RWPE2 (cell line): ENCODE results near the gene RBMS3.

Experiments used
- ATAC-seq: fragments of 200-7000 bp; cut with Tn5 transposase; 3 replicates; pipeline ENCODE4 v1.9.1; 2021; ENCODE audit warnings: low read depth
- DNase-seq: peaks from one replicate; pipeline ENCODE4 v3.0.0-alpha.2; 2020; ENCODE audit warnings: low spot score
- H3K27ac ChIP-seq: fragments of 450-650 bp; 2 replicates; pipeline ENCODE4 v1.5.1; 2017; ENCODE audit warnings: mild to moderate bottlenecking; ENCODE audit not compliant: poor library complexity, severe bottlenecking
- H3K27me3 ChIP-seq: fragments of 250-450 bp; sonication (Bioruptor Pico); 2 replicates; pipeline ENCODE4 v1.5.1; 2021; ENCODE audit warnings: mild to moderate bottlenecking, moderate library complexity; ENCODE audit not compliant: insufficient read depth, poor library complexity, severe bottlenecking
- H3K36me3 ChIP-seq: fragments of 250-450 bp; sonication (Bioruptor Pico); 2 replicates; pipeline ENCODE4 v1.5.1; 2020; ENCODE audit warnings: low read depth, mild to moderate bottlenecking, moderate library complexity
- H3K4me1 ChIP-seq: fragments of 250-450 bp; sonication (Bioruptor Pico); 2 replicates; pipeline ENCODE4 v1.5.1; 2021; ENCODE audit warnings: mild to moderate bottlenecking, moderate library complexity; ENCODE audit not compliant: insufficient read depth, poor library complexity, severe bottlenecking
- H3K4me3 ChIP-seq: fragments of 250-450 bp; sonication (Bioruptor Pico); 2 replicates; pipeline ENCODE4 v1.5.1; 2021; ENCODE audit warnings: mild to moderate bottlenecking, moderate library complexity; ENCODE audit not compliant: severe bottlenecking
- H3K9me3 ChIP-seq: fragments of 250-450 bp; sonication (Bioruptor Pico); 2 replicates; pipeline ENCODE4 v1.5.1; 2021; ENCODE audit warnings: mild to moderate bottlenecking, moderate library complexity; ENCODE audit not compliant: severe bottlenecking
- TF ChIP-seq, protein P1 (sequence below): fragments of 450-650 bp; IDR thresholded peaks from one replicate; pipeline ENCODE4 v1.5.1; 2017; ENCODE audit warnings: mild to moderate bottlenecking, moderate library complexity; ENCODE audit not compliant: poor library complexity, severe bottlenecking

Gene RBMS3

DNA sequence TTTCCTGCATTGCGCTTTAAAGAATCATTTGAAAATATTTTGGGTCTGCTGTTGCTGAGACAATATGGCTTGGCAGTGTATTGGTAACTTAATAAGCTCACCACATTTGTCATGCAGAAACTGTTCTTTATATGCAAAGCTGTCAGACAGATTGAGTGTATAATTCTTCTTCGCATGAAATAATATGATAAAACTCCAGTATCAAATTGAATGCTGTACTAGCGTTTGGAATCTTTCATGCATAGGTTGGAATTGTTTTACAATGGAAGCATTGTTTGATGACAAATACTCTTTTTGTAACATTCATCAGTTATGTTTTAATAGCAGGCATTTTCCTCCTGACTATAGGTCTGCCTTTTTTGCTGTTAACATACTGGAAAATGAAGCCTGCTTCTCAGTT, 53.8 kb downstream of the RBMS3 start:
- DNase-seq, result no peak
- peak overlapping the region; percentile 89 for H3K27ac ChIP-seq
- ATAC-seq, result no peak
- H3K4me3 ChIP-seq, result no peak overlapping the region
- H3K27me3 ChIP-seq, result no peaks in the 10 kb centered on the region
- H3K4me1 ChIP-seq, result peaks cover 54% of the 10 kb centered on the region
- H3K9me3 ChIP-seq, result no peaks in the 10 kb centered on the region
- H3K36me3 ChIP-seq, result no peaks in the 10 kb centered on the region
- TF ChIP-seq, protein P1, sequence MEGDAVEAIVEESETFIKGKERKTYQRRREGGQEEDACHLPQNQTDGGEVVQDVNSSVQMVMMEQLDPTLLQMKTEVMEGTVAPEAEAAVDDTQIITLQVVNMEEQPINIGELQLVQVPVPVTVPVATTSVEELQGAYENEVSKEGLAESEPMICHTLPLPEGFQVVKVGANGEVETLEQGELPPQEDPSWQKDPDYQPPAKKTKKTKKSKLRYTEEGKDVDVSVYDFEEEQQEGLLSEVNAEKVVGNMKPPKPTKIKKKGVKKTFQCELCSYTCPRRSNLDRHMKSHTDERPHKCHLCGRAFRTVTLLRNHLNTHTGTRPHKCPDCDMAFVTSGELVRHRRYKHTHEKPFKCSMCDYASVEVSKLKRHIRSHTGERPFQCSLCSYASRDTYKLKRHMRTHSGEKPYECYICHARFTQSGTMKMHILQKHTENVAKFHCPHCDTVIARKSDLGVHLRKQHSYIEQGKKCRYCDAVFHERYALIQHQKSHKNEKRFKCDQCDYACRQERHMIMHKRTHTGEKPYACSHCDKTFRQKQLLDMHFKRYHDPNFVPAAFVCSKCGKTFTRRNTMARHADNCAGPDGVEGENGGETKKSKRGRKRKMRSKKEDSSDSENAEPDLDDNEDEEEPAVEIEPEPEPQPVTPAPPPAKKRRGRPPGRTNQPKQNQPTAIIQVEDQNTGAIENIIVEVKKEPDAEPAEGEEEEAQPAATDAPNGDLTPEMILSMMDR, result no peak

DNA sequence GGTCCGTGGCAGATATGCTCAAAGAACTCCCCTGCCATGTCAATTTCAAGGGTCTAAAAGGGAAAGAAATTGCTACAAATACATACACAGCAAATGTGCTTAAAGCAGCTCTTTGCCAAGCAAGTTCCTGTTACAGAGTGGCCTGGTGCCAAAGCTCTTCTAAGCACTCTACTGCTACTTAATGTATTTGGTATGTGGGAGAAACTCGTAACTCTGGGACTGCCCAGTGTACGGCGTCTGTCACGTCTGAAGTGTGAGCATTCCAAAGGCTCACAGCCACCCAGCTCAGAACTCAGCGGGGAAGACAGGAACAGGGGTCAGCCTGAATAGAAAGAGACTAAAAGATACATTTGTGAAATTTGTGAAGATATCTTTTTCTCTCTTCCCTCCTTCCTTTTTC, 54.6 kb downstream of the RBMS3 start:
- Histone ChIP-seq H3K27me3 (no peaks in the 10 kb centered on the region), H3K9me3 (no peaks in the 10 kb centered on the region), H3K4me3 (no peak overlapping the region), H3K27ac (peak overlapping the region; percentile 89), H3K36me3 (no peaks in the 10 kb centered on the region), H3K4me1 (peaks cover 50% of the 10 kb centered on the region)
- DNase-seq (peak; percentile 79), ATAC-seq (peak; percentile 91)
- TF ChIP-seq, protein P1, result no peak

DNA sequence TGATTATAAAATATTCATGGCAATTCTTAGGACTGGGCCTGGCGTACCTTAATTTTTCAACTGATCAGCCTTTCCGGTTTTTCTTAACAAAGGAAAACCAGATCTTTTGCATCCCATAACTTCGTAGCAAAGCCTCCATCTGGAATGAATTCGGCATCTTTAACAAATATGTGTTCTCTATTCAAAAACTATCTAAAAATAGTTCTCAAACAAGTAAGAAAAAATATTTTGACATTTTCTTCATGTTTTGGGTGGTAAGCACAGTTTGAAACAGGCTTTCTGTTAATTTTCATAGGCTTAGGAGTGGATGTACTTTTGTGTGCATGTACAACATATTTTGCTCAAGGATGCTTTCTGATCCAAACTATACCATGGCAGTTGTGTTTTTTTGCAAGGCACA, 55.1 kb downstream of the RBMS3 start:
- TF ChIP-seq, protein P1, result no peak
- Histone ChIP-seq H3K27ac (peak overlapping the region; percentile 89), H3K4me3 (no peak overlapping the region), H3K27me3 (no peaks in the 10 kb centered on the region), H3K9me3 (no peaks in the 10 kb centered on the region), H3K36me3 (no peaks in the 10 kb centered on the region), H3K4me1 (peaks cover 50% of the 10 kb centered on the region)
- ATAC-seq (no peak), DNase-seq (no peak)

DNA sequence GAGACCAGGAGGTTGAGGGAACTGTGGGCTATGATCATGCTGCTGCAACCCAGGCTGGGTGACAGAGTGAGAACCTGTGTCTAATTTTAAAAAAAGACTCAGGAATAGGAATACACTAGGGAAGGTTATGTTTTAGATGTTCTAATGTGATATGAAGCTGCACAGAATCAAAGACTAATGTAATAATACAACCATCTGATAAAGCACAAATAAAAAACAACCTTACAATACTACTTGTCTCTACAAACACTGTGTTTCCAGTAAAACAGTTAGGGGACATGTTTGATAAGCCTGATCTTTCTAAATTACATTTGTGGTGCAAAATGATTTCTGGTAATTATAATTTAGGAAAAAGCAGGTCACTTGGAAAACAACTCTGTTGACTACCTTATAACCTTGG, 56.7 kb downstream of the RBMS3 start:
- H3K27me3 ChIP-seq, result no peaks in the 10 kb centered on the region
- H3K4me1 ChIP-seq, result peaks cover 35% of the 10 kb centered on the region
- H3K9me3 ChIP-seq, result no peaks in the 10 kb centered on the region
- no peak overlapping the region for H3K27ac ChIP-seq
- no peak overlapping the region for H3K4me3 ChIP-seq
- no peak for ATAC-seq
- TF ChIP-seq, protein P1, result no peak
- no peaks in the 10 kb centered on the region for H3K36me3 ChIP-seq
- no peak for DNase-seq

DNA sequence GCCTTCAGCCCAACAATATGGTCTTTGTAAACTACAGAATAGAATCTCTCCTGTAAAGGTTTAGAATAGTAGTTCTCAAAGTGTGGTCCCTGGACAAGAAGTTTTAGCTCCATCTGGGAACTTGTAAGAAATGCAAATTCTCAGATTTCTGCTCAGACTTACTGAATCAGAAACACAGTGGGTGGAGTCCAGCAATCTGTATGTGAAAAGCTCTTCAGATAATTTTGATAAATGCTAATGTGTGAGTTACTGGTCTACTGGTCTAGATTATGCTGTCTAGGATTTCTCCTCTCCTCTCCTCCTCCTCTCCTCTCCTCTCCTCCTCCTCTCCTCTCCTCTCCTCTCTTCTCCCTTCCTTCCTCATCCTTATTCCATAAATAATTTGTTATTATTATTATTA, 57.5 kb downstream of the RBMS3 start:
- Histone ChIP-seq H3K4me3 (no peak overlapping the region), H3K27ac (no peak overlapping the region), H3K27me3 (no peaks in the 10 kb centered on the region), H3K36me3 (no peaks in the 10 kb centered on the region), H3K9me3 (no peaks in the 10 kb centered on the region), H3K4me1 (peaks cover 27% of the 10 kb centered on the region)
- TF ChIP-seq, protein P1, result no peak
- DNase-seq (no peak), ATAC-seq (no peak)
